GM19397 (cell line): ENCODE results near the gene CHEK2.
"Not testable (repeated sequence)": the region's sequence is repeated elsewhere in the genome, so short reads cannot be mapped to it uniquely, and the experiment has no call there.

Source experiments
- ATAC-seq: cut with Tn5 transposase; IDR thresholded peaks from one replicate; pipeline ENCODE4 v1.9.1; 2021; ENCODE audit warnings: mild to moderate bottlenecking, moderate library complexity; ENCODE audit not compliant: unreplicated experiment

The CHEK2 gene

GRCh38 chr22:28693041-28693760, 48.4 kb downstream of the CHEK2 start:
- not testable (repeated sequence) for ATAC-seq

GRCh38 chr22:28689796-28690195, 51.8 kb downstream of the CHEK2 start:
- not testable (repeated sequence) for ATAC-seq

GRCh38 chr22:28682966-28683365, 58.7 kb downstream of the CHEK2 start:
- ATAC-seq = not testable (repeated sequence)

- ATAC-seq = not testable (repeated sequence)
Measured at GRCh38 chr22:28680813-28681490, 60.7 kb downstream of the CHEK2 start.

GRCh38 chr22:28679611-28680287, 61.9 kb downstream of the CHEK2 start, which contains the start of gene TTC28:
TSS of gene TTC28 (minus strand) at chr22:28679840. CDS start at chr22:28679723, 117 bp downstream.
- ATAC-seq = not testable (repeated sequence)

GRCh38 chr22:28678778-28679610, 62.6 kb downstream of the CHEK2 start:
- ATAC-seq = not testable (repeated sequence)

- ATAC-seq = not testable (repeated sequence)
Measured at GRCh38 chr22:28678170-28678569, 63.5 kb downstream of the CHEK2 start.

GRCh38 chr22:28674121-28674563, 67.5 kb downstream of the CHEK2 start:
- no peak for ATAC-seq

- no peak for ATAC-seq
Measured at GRCh38 chr22:28670756-28671155, 70.9 kb downstream of the CHEK2 start.

GRCh38 chr22:28670161-28670560, 71.5 kb downstream of the CHEK2 start:
- no peak for ATAC-seq

GRCh38 chr22:28669387-28669786, 72.2 kb downstream of the CHEK2 start:
- ATAC-seq = no peak

GRCh38 chr22:28663569-28663942, 78.1 kb downstream of the CHEK2 start:
- not testable (repeated sequence) for ATAC-seq

- ATAC-seq = no peak
Measured at GRCh38 chr22:28658448-28658847, 83.2 kb downstream of the CHEK2 start.

- no peak for ATAC-seq
Measured at GRCh38 chr22:28656181-28656580, 85.4 kb downstream of the CHEK2 start.

GRCh38 chr22:28650463-28650862, 91.2 kb downstream of the CHEK2 start:
- no peak for ATAC-seq

GRCh38 chr22:28648792-28649191, 92.8 kb downstream of the CHEK2 start:
- ATAC-seq = no peak

- ATAC-seq = no peak
Measured at GRCh38 chr22:28647216-28647615, 94.4 kb downstream of the CHEK2 start.

GRCh38 chr22:28639321-28639720, 102.3 kb downstream of the CHEK2 start:
- ATAC-seq = no peak
